Left lung (tissue), 10 donors: ENCODE results near the gene DGCR2. TPM values are rescaled to one million over a fixed set of nuclear protein-coding genes. Genes with fewer than 3 reads are reported as not detected.

Source experiments
- ATAC-seq: fragments of 200-7000 bp; cut with Tn5 transposase; one replicate; pipeline ENCODE4 v1.9.1; 2020; ENCODE audit warnings: moderate library complexity
- DNase-seq, 4 donors: peaks; one replicate each; pipeline ENCODE4 v3.0.0-alpha.2; 2013 to 2020
- H3K27ac ChIP-seq, 2 donors: fragments of 200-600 bp; sonication (generic) in 1 of 2; one replicate each; pipeline versions ENCODE4 v1.5.0 to v1.8.0; 2020 to 2021
- H3K27me3 ChIP-seq, 2 donors: fragments of 200-600 bp; sonication (generic) in 1 of 2; one replicate each; pipeline versions ENCODE4 v1.5.0 to v1.8.0; 2020 to 2021
- H3K36me3 ChIP-seq, 2 donors: fragments of 200-600 bp; sonication (generic) in 1 of 2; one replicate each; pipeline versions ENCODE4 v1.5.0 to v1.8.0; 2020 to 2021
- H3K4me1 ChIP-seq, 2 donors: fragments of 200-600 bp; one replicate each; pipeline ENCODE4 v1.8.0; 2021
- H3K4me3 ChIP-seq, 2 donors: fragments of 200-600 bp; sonication (generic) in 1 of 2; one replicate each; pipeline versions ENCODE4 v1.5.0 to v1.8.0; 2020 to 2021; ENCODE audit warnings: mild to moderate bottlenecking in 1 of 2
- H3K9me3 ChIP-seq, 2 donors: fragments of 200-600 bp; sonication (generic) in 1 of 2; one replicate each; pipeline versions ENCODE4 v1.5.0 to v1.8.0; 2020 to 2021
- intact Hi-C, 2 donors: fragments of 100-400 bp; cut with DNase I; formaldehyde crosslinking; loops; one replicate each; pipeline versions ENCODE4 v1.11.2 to v1.14.2; 2022
- polyA plus RNA-seq, 6 donors: library from polyadenylated mRNA; unstranded; fragments of 120-200 nt; gene quantifications; one replicate each; pipeline ENCODE4 v1.2.1, GENCODE V29; 2013; ENCODE audit not compliant: insufficient read length in 6 of 6
- total RNA-seq, 2 donors: library from RNA; stranded (reverse); fragmentation: NEBNext Ultra II Directional; extraction: Animal tissue kit (Norgen Biotek cat#: 25700); gene quantifications; one replicate each; pipeline ENCODE4 v1.2.1, GENCODE V29; 2021
- TF ChIP-seq, protein P1 (sequence below), 2 donors: fragments of 200-600 bp; sonication (generic) in 1 of 2; IDR thresholded peaks; one replicate each; pipeline versions ENCODE4 v1.5.0 to v1.8.0; 2021; ENCODE audit warnings: antibody characterized with exemption in 2 of 2
- donor health status: DM: no; HTN: yes; CAD: no.
- donor health status: DM: no; HTN: no; CAD: no.

Gene DGCR2
- total and polyA plus RNA-seq, 8 donors: 55.8 to 87.0 (median 68.2) TPM

DNA sequence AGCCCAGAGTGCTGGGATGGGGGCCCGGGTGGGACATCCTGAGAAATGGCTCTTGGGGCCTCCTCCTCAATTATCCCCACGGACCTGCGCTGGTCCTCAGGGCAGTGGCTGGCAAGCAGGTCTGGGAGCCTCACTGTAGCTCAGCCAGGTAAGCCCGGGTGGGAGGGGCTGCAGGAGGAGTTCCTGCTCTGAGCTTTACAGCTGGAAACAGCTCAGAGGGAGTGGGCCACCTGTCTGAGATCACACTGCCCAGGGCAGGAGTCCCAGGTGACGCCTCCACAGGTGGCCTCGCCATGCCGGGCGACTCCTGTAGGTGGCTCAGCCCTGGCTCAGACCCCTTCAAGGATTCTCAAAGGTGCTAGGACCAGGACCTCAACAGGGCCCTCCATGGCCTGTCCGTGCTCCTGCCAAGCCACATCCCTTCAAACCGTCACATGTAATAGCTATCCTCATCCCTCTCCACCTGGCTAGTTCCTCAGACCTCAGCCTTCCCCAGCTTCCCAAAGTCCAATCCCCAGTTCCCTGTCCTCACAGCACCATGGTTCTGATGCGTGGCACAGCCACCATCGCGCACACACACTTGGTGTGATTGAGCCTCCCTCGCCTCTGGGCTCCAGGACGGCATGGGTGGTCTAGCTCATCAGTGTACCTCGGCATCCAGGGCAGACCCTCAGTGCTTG, 5.3 kb upstream of the DGCR2 start:
- Histone ChIP-seq H3K4me3 (no peak overlapping the region), H3K9me3 (no peaks in the 10 kb centered on the region), H3K27me3 (no peaks in the 10 kb centered on the region), H3K27ac (no peak overlapping the region), H3K36me3 (peaks cover 0 to 16% of the 10 kb centered on the region in 2 donors), H3K4me1 (peaks cover 0 to 8% of the 10 kb centered on the region in 2 donors)
- ATAC-seq: no peak
- DNase-seq: no peak
- intact Hi-C loops: no loop called here
- TF ChIP-seq, protein P1, sequence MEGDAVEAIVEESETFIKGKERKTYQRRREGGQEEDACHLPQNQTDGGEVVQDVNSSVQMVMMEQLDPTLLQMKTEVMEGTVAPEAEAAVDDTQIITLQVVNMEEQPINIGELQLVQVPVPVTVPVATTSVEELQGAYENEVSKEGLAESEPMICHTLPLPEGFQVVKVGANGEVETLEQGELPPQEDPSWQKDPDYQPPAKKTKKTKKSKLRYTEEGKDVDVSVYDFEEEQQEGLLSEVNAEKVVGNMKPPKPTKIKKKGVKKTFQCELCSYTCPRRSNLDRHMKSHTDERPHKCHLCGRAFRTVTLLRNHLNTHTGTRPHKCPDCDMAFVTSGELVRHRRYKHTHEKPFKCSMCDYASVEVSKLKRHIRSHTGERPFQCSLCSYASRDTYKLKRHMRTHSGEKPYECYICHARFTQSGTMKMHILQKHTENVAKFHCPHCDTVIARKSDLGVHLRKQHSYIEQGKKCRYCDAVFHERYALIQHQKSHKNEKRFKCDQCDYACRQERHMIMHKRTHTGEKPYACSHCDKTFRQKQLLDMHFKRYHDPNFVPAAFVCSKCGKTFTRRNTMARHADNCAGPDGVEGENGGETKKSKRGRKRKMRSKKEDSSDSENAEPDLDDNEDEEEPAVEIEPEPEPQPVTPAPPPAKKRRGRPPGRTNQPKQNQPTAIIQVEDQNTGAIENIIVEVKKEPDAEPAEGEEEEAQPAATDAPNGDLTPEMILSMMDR (IDR thresholded peaks at IDR 0.05): no peak

DNA sequence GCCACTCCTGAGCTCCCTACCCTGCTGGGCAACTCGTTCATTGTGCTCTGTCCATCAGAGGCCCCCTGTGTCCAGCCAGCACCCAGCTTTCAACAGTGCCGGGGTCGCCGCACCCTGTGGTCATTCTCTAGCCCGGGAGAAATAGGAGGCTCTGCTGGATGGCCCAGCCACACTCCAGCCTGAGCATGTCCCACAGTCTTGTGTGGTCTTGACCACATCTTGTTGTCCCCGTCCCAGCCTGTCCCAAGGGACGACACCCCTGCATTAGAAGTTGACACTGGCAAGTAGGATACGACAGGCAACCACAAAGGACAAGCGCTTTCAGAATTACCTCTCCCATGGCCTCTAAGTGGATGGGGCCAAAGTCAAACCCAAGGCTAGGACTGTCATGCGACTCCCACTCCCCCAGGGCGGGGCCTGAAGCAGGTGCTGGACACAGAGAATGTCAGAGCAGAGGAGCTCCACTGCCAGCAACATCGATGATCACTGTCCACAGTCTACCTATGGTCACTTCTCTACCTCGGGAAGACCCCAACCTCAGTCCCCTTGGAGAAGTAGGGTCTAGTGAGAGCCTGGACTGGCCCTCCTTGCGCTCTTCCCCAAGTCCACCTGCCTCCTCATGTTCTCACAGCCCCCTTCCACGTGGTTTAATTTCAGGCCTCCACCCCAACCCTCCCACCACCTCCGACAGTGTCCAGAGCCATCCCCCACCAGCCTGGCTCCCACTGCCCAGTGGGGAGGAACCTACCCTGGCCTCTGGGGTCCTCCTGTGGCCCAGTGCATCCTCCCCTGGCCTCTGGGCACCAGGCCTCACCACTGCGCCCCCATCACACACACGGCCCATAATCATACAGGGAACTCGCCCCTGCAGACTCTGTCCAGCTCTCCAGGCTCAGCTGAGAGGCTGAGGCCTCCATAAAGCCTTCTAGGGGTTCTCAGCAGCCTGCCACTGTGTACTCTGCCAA, 4.4 kb upstream of the DGCR2 start:
- H3K4me3 ChIP-seq: no peak overlapping the region
- no peak for DNase-seq
- no peak for ATAC-seq
- peaks cover 0 to 8% of the 10 kb centered on the region in 2 donors for H3K36me3 ChIP-seq
- TF ChIP-seq, protein P1 (IDR thresholded peaks at IDR 0.05): no peak
- H3K4me1 ChIP-seq: peaks cover 0 to 8% of the 10 kb centered on the region in 2 donors
- H3K27me3 ChIP-seq: no peaks in the 10 kb centered on the region
- no peaks in the 10 kb centered on the region for H3K9me3 ChIP-seq
- intact Hi-C loops: no loop called here
- H3K27ac ChIP-seq: no peak overlapping the region

GRCh38 chr22:19125474-19126308, 3.5 kb upstream of the DGCR2 start:
- intact Hi-C loops: no loop called here
- ATAC-seq (no peak), DNase-seq (no peak)
- Histone ChIP-seq H3K4me3 (no peak overlapping the region), H3K27ac (no peak overlapping the region), H3K27me3 (no peaks in the 10 kb centered on the region), H3K4me1 (peaks cover 4 to 16% of the 10 kb centered on the region in 2 donors), H3K36me3 (no peaks in the 10 kb centered on the region), H3K9me3 (no peaks in the 10 kb centered on the region)
- TF ChIP-seq, protein P1 (IDR thresholded peaks at IDR 0.05): no peak

DNA sequence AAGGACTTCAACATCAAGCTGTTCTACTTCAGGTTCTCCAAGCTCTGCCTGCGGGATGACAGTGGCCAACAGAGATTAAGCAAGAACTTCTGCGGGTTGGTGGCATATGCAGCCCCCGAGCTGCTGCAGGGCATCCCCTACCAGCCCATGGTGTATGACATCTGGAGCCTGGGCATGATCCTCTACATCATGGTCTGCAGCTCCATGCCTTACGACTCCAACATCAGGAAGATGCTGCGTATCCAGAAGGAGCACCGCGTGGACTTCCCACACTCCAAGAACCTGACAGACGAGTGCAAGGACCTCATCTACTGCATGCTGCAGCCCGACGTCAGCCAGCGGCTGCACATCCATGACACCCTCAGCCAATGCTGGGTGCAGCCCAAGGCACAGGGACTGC, 2.8 kb upstream of the DGCR2 start:
- H3K9me3 ChIP-seq: no peaks in the 10 kb centered on the region
- DNase-seq (no peak), ATAC-seq (no peak)
- H3K4me3 ChIP-seq: no peak overlapping the region
- H3K27ac ChIP-seq: no peak overlapping the region
- TF ChIP-seq, protein P1 (IDR thresholded peaks at IDR 0.05): no peak
- H3K27me3 ChIP-seq: no peaks in the 10 kb centered on the region
- no peaks in the 10 kb centered on the region for H3K36me3 ChIP-seq
- peaks cover 11 to 23% of the 10 kb centered on the region in 2 donors for H3K4me1 ChIP-seq
- intact Hi-C loops: no loop called here
